GM12878 (cell line): ENCODE data around the gene ZNF154. TPM values are rescaled to one million over a fixed set of nuclear protein-coding genes. Genes with fewer than 3 reads are reported as not detected.

ENCODE experiments used
- polyA plus RNA-seq, 11 experiments: library from polyadenylated mRNA; depleted of rRNA in 4 of 11; unstranded in 6 of 11; stranded (reverse) in 5 of 11; fragments of >200 nt; fragmentation: Nextera tagmentation in 4 of 11; fragmentation: Illumina TruSeq in 1 of 11; extraction: Ambion mirVana in 4 of 11; extraction: Trizol in 1 of 11; gene quantifications; 1 replicate in 1 of 11; 2 replicates in 10 of 11; pipeline versions ENCODE4 v1.2.1 to v1.2.3, GENCODE V29; 2011 to 2016; ENCODE audit warnings: inconsistent platforms in 2 of 11, missing spikeins in 2 of 11, low read depth in 1 of 11
- total RNA-seq, 4 experiments: library from RNA; depleted of rRNA in 3 of 4; stranded (reverse); fragments of >200 nt in 3 of 4; fragmentation: Illumina TruSeq in 1 of 4; extraction: Trizol in 1 of 4; gene quantifications; 2 replicates each; pipeline versions ENCODE4 v1.2.1 to v1.2.3, GENCODE V29; 2013 to 2021

Gene ZNF154
- total and polyA plus RNA-seq, 10 of the 15 experiments (the other 5 are each of a cell fraction or from before 2014, with no cell fraction given): 0.22 to 1.9 (median 1.1) TPM

Other genes with a start within 250 kb of the ZNF154 start
Only the 7 nearest of the 22 such genes appear.
- gene ZNF134, start 95.0 kb downstream of the ZNF154 start, total RNA-seq (2014; rRNA removed): 14.3 and 17.6 TPM in 2 replicates
- 9.8 and 10.0 TPM in 2 replicates for gene ZNF134, start 95.0 kb downstream of the ZNF154 start, total RNA-seq (2014; rRNA removed; fragmentation: Illumina TruSeq; extraction: Trizol)
- 10.8 and 13.2 TPM in 2 replicates for gene ZNF134, start 95.0 kb downstream of the ZNF154 start, total RNA-seq (2021)
- gene ZNF134, start 95.0 kb downstream of the ZNF154 start, polyA plus RNA-seq (2011; rRNA removed): 6.9 and 8.3 TPM in 2 replicates
- 7.9 and 9.5 TPM in 2 replicates for gene ZNF134, start 95.0 kb downstream of the ZNF154 start, polyA plus RNA-seq (2014; fragmentation: Illumina TruSeq; extraction: Trizol)
- 1 to 10 TPM; 1.6 to 2.6 TPM for gene ZNF134, start 95.0 kb downstream of the ZNF154 start, polyA plus RNA-seq (2014; fragmentation: Nextera tagmentation; extraction: Ambion mirVana)
- 10.6 and 12.2 TPM in 2 replicates for gene ZNF134, start 95.0 kb downstream of the ZNF154 start, polyA plus RNA-seq (2014; rRNA removed)
- 10 to 100 TPM in 1 of 2 experiments, 1 to 10 TPM in 1; 9.7 to 10.5 TPM for gene ZNF134, start 95.0 kb downstream of the ZNF154 start, polyA plus RNA-seq (2016; fragmentation: Nextera tagmentation; extraction: Ambion mirVana)
- 10.7 and 11.1 TPM in 2 replicates for gene ZNF211, start 76.0 kb downstream of the ZNF154 start, total RNA-seq (2014; rRNA removed)
- 9.6 and 9.8 TPM in 2 replicates for gene ZNF211, start 76.0 kb downstream of the ZNF154 start, total RNA-seq (2014; rRNA removed; fragmentation: Illumina TruSeq; extraction: Trizol)
- 8.6 and 9.4 TPM in 2 replicates for gene ZNF211, start 76.0 kb downstream of the ZNF154 start, total RNA-seq (2021)
- 20.6 and 22.0 TPM in 2 replicates for gene ZNF211, start 76.0 kb downstream of the ZNF154 start, polyA plus RNA-seq (2011; rRNA removed)
- gene ZNF211, start 76.0 kb downstream of the ZNF154 start, polyA plus RNA-seq (2014; fragmentation: Illumina TruSeq; extraction: Trizol): 9.3 and 12.2 TPM in 2 replicates
- gene ZNF211, start 76.0 kb downstream of the ZNF154 start, polyA plus RNA-seq (2014; fragmentation: Nextera tagmentation; extraction: Ambion mirVana): 1 to 10 TPM; 2.1 to 3.6 TPM
- gene ZNF211, start 76.0 kb downstream of the ZNF154 start, polyA plus RNA-seq (2014; rRNA removed): 8.5 and 9.1 TPM in 2 replicates
- 10 to 100 TPM in 1 of 2 experiments, 1 to 10 TPM in 1; 6.7 to 10.3 TPM for gene ZNF211, start 76.0 kb downstream of the ZNF154 start, polyA plus RNA-seq (2016; fragmentation: Nextera tagmentation; extraction: Ambion mirVana)
- gene ZSCAN4, start 40.3 kb downstream of the ZNF154 start, total RNA-seq (2014; rRNA removed): not detected in 2 replicates
- not detected in 2 replicates for gene ZSCAN4, start 40.3 kb downstream of the ZNF154 start, total RNA-seq (2014; rRNA removed; fragmentation: Illumina TruSeq; extraction: Trizol)
- not detected in 2 replicates for gene ZSCAN4, start 40.3 kb downstream of the ZNF154 start, total RNA-seq (2021)
- 0.04 and 0.10 TPM in 2 replicates for gene ZSCAN4, start 40.3 kb downstream of the ZNF154 start, polyA plus RNA-seq (2011; rRNA removed)
- gene ZSCAN4, start 40.3 kb downstream of the ZNF154 start, polyA plus RNA-seq (2014; fragmentation: Illumina TruSeq; extraction: Trizol): 0.06 TPM in 1 of 2 replicates, not detected in the other
- gene ZSCAN4, start 40.3 kb downstream of the ZNF154 start, polyA plus RNA-seq (2014; fragmentation: Nextera tagmentation; extraction: Ambion mirVana): under 1 TPM in 1 of 2 experiments, not detected in 1; 0.04 TPM
- not detected in 2 replicates for gene ZSCAN4, start 40.3 kb downstream of the ZNF154 start, polyA plus RNA-seq (2014; rRNA removed)
- gene ZSCAN4, start 40.3 kb downstream of the ZNF154 start, polyA plus RNA-seq (2016; fragmentation: Nextera tagmentation; extraction: Ambion mirVana): not detected
- 10.7 and 11.4 TPM in 2 replicates for gene ZNF551, start 27.2 kb downstream of the ZNF154 start, total RNA-seq (2014; rRNA removed)
- 11.1 and 11.2 TPM in 2 replicates for gene ZNF551, start 27.2 kb downstream of the ZNF154 start, total RNA-seq (2014; rRNA removed; fragmentation: Illumina TruSeq; extraction: Trizol)
- 9.0 and 10.3 TPM in 2 replicates for gene ZNF551, start 27.2 kb downstream of the ZNF154 start, total RNA-seq (2021)
- gene ZNF551, start 27.2 kb downstream of the ZNF154 start, polyA plus RNA-seq (2011; rRNA removed): 7.3 and 8.5 TPM in 2 replicates
- 7.7 and 9.0 TPM in 2 replicates for gene ZNF551, start 27.2 kb downstream of the ZNF154 start, polyA plus RNA-seq (2014; fragmentation: Illumina TruSeq; extraction: Trizol)
- 1 to 10 TPM; 1.8 to 2.0 TPM for gene ZNF551, start 27.2 kb downstream of the ZNF154 start, polyA plus RNA-seq (2014; fragmentation: Nextera tagmentation; extraction: Ambion mirVana)
- 5.9 and 7.4 TPM in 2 replicates for gene ZNF551, start 27.2 kb downstream of the ZNF154 start, polyA plus RNA-seq (2014; rRNA removed)
- 1 to 10 TPM; 6.9 to 8.3 TPM for gene ZNF551, start 27.2 kb downstream of the ZNF154 start, polyA plus RNA-seq (2016; fragmentation: Nextera tagmentation; extraction: Ambion mirVana)
- 7.7 and 8.5 TPM in 2 replicates for gene ZNF671, start 18.4 kb upstream of the ZNF154 start, total RNA-seq (2014; rRNA removed)
- 8.3 and 8.9 TPM in 2 replicates for gene ZNF671, start 18.4 kb upstream of the ZNF154 start, total RNA-seq (2014; rRNA removed; fragmentation: Illumina TruSeq; extraction: Trizol)
- gene ZNF671, start 18.4 kb upstream of the ZNF154 start, total RNA-seq (2021): 7.0 and 7.9 TPM in 2 replicates
- gene ZNF671, start 18.4 kb upstream of the ZNF154 start, polyA plus RNA-seq (2011; rRNA removed): 11.6 and 11.9 TPM in 2 replicates
- gene ZNF671, start 18.4 kb upstream of the ZNF154 start, polyA plus RNA-seq (2014; fragmentation: Illumina TruSeq; extraction: Trizol): 7.1 and 8.6 TPM in 2 replicates
- 1 to 10 TPM; 2.6 to 2.8 TPM for gene ZNF671, start 18.4 kb upstream of the ZNF154 start, polyA plus RNA-seq (2014; fragmentation: Nextera tagmentation; extraction: Ambion mirVana)
- 6.2 and 6.5 TPM in 2 replicates for gene ZNF671, start 18.4 kb upstream of the ZNF154 start, polyA plus RNA-seq (2014; rRNA removed)
- gene ZNF671, start 18.4 kb upstream of the ZNF154 start, polyA plus RNA-seq (2016; fragmentation: Nextera tagmentation; extraction: Ambion mirVana): 1 to 10 TPM; 9.3 to 9.5 TPM
- 13.7 and 14.5 TPM in 2 replicates for gene ZNF776, start 37.6 kb upstream of the ZNF154 start, total RNA-seq (2014; rRNA removed)
- 15.0 and 16.3 TPM in 2 replicates for gene ZNF776, start 37.6 kb upstream of the ZNF154 start, total RNA-seq (2014; rRNA removed; fragmentation: Illumina TruSeq; extraction: Trizol)
- 10.3 and 11.3 TPM in 2 replicates for gene ZNF776, start 37.6 kb upstream of the ZNF154 start, total RNA-seq (2021)
- 14.0 and 15.7 TPM in 2 replicates for gene ZNF776, start 37.6 kb upstream of the ZNF154 start, polyA plus RNA-seq (2011; rRNA removed)
- 11.5 and 12.2 TPM in 2 replicates for gene ZNF776, start 37.6 kb upstream of the ZNF154 start, polyA plus RNA-seq (2014; fragmentation: Illumina TruSeq; extraction: Trizol)
- 1 to 10 TPM; 1.9 to 3.1 TPM for gene ZNF776, start 37.6 kb upstream of the ZNF154 start, polyA plus RNA-seq (2014; fragmentation: Nextera tagmentation; extraction: Ambion mirVana)
- gene ZNF776, start 37.6 kb upstream of the ZNF154 start, polyA plus RNA-seq (2014; rRNA removed): 12.6 and 13.1 TPM in 2 replicates
- 1 to 10 TPM; 7.4 to 8.2 TPM for gene ZNF776, start 37.6 kb upstream of the ZNF154 start, polyA plus RNA-seq (2016; fragmentation: Nextera tagmentation; extraction: Ambion mirVana)
- 20.6 and 24.2 TPM in 2 replicates for gene ZNF586, start 60.5 kb upstream of the ZNF154 start, total RNA-seq (2014; rRNA removed)
- gene ZNF586, start 60.5 kb upstream of the ZNF154 start, total RNA-seq (2014; rRNA removed; fragmentation: Illumina TruSeq; extraction: Trizol): 22.6 and 24.2 TPM in 2 replicates
- 16.5 and 19.7 TPM in 2 replicates for gene ZNF586, start 60.5 kb upstream of the ZNF154 start, total RNA-seq (2021)
- 18.4 and 25.4 TPM in 2 replicates for gene ZNF586, start 60.5 kb upstream of the ZNF154 start, polyA plus RNA-seq (2011; rRNA removed)
- 16.3 and 18.7 TPM in 2 replicates for gene ZNF586, start 60.5 kb upstream of the ZNF154 start, polyA plus RNA-seq (2014; fragmentation: Illumina TruSeq; extraction: Trizol)
- 1 to 10 TPM; 3.9 to 5.7 TPM for gene ZNF586, start 60.5 kb upstream of the ZNF154 start, polyA plus RNA-seq (2014; fragmentation: Nextera tagmentation; extraction: Ambion mirVana)
- gene ZNF586, start 60.5 kb upstream of the ZNF154 start, polyA plus RNA-seq (2014; rRNA removed): 13.2 and 13.8 TPM in 2 replicates
- gene ZNF586, start 60.5 kb upstream of the ZNF154 start, polyA plus RNA-seq (2016; fragmentation: Nextera tagmentation; extraction: Ambion mirVana): 10 to 100 TPM; 13.6 to 13.8 TPM